CD4-positive, alpha-beta T cell treated with Interleukin-1 beta for 1 hour (primary cell): ENCODE measurements around the gene CCDC92.
"Not testable (repeated sequence)": the region's sequence is repeated elsewhere in the genome, so short reads cannot be mapped to it uniquely, and the experiment has no call there.

Source experiments
- DNase-seq, 2 donors: peaks; one replicate each; pipeline ENCODE4 v3.0.0-alpha.2; 2020 to 2022

CCDC92 gene

GRCh38 chr12:123947531-123947930 lies 25.1 kb downstream of the CCDC92 start:
- DNase-seq, result not testable (repeated sequence)

- not testable (repeated sequence) for DNase-seq
Observed at GRCh38 chr12:123946516-123947505, 25.8 kb downstream of the CCDC92 start.

- DNase-seq, result no peak
Observed at GRCh38 chr12:123946152-123946515, 26.5 kb downstream of the CCDC92 start.

- no peak for DNase-seq
Observed at GRCh38 chr12:123945287-123946151, 27.1 kb downstream of the CCDC92 start.

- no peak for DNase-seq
Observed at GRCh38 chr12:123944696-123945095, 27.9 kb downstream of the CCDC92 start.

- no peak for DNase-seq
Observed at GRCh38 chr12:123943816-123944215, 28.8 kb downstream of the CCDC92 start.

GRCh38 chr12:123942911-123943648 lies 29.6 kb downstream of the CCDC92 start:
- no peak for DNase-seq

- no peak for DNase-seq
Observed at GRCh38 chr12:123942238-123942653, 30.4 kb downstream of the CCDC92 start.

GRCh38 chr12:123941624-123942237 lies 30.9 kb downstream of the CCDC92 start:
- DNase-seq, result peak in 1 of 2 donors; percentile 34

GRCh38 chr12:123941000-123941399 lies 31.6 kb downstream of the CCDC92 start:
- DNase-seq, result no peak

- no peak for DNase-seq
Observed at GRCh38 chr12:123940627-123940966, 32.0 kb downstream of the CCDC92 start.

- no peak for DNase-seq
Observed at GRCh38 chr12:123939716-123940626, 32.7 kb downstream of the CCDC92 start.

GRCh38 chr12:123938679-123939480 lies 33.8 kb downstream of the CCDC92 start:
- no peak for DNase-seq

- peak; percentile 63 to 67 for DNase-seq
Observed at GRCh38 chr12:123937707-123938591, 34.7 kb downstream of the CCDC92 start.

GRCh38 chr12:123936956-123937706 lies 35.5 kb downstream of the CCDC92 start:
- no peak for DNase-seq

- no peak for DNase-seq
Observed at GRCh38 chr12:123936471-123936870, 36.2 kb downstream of the CCDC92 start.

- no peak for DNase-seq
Observed at GRCh38 chr12:123935956-123936355, 36.7 kb downstream of the CCDC92 start.

GRCh38 chr12:123934829-123935228 lies 37.8 kb downstream of the CCDC92 start:
- DNase-seq, result no peak
